NCI-H1417 (cell line): ENCODE results near the gene SENP2.
"Not testable (repeated sequence)": the region's sequence is repeated elsewhere in the genome, so short reads cannot be mapped to it uniquely, and the experiment has no call there.

Experiments
- DNase-seq, 3 experiments: peaks; one replicate each; lab custom pipeline; 2025; lab: John Stamatoyannopoulos, UW

Gene SENP2

DNA sequence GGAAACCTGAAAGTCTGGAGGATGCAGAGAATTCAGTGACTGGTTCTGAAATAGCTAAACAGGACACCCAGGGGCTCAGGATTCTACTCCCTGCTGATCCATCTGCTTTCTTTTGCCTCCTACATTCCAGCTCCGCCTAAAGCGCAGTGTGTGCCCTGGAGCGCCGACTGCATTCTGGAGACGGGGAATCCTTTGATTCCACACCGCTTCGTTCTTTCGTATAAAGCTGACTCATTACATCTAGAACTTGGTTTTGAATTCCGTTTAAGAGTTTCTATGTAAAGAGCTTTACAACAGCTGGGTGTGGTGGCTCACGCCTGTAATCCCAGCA is 61.8 kb downstream of the SENP2 start:
- no peak for DNase-seq

DNA sequence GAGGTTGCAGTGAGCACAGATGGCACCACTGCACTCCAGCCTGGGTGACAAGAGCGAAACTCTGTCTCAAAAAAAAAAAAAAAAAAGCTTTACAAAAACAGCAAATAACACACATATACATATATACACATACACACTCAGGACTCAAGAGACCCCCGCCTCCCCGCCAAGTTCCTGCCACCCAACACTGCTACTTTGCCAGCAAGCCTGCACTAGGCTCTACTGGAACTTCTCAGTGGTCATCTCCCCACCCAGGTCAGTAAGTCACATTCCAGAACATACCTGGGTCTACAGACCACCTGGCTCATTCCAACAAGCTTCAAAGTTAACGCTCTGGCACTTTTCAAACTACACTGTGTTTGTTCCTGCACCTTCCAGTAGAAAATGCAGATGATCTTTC is 62.3 kb downstream of the SENP2 start:
- no peak for DNase-seq

DNA sequence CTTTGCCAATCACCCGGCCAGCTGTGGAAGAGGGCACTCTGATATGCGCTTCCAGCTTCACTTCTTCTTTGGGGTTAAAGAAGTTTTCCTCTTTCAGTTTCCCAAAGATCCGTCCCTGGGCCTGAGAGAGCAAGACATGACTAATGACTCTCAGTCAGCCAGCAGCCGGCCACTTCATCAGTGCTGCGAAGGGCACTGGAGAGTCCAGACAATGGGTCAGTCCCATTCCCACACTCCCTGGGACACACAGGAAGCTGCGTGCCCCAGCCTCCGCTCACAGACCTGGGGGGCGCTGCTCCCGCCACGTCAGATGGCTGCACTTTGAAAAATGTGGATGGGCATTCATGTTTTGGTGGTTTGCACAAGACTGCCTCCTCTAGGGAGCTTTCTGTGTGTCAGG is 63.3 kb downstream of the SENP2 start:
- no peak for DNase-seq

DNA sequence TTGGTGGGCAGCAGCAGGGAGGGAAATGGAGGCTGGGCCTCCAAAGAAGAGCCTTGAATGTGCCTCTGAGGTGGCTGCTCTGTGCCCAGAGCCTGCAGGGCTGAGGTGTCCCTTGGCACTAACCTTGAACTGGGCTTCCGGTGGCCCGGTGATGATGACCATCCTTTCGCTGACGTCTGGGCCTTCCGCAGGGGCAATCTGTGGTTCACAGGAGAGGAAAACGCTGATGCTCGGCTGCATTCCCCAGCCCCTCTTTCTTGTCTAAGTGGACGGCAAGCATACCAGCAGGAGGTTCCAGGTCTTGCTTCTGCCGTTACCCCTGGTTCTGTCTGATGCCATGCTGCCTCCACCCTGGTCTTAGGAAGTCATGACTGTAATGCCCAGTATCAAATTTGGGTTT is 65.9 kb downstream of the SENP2 start:
- no peak for DNase-seq

DNA sequence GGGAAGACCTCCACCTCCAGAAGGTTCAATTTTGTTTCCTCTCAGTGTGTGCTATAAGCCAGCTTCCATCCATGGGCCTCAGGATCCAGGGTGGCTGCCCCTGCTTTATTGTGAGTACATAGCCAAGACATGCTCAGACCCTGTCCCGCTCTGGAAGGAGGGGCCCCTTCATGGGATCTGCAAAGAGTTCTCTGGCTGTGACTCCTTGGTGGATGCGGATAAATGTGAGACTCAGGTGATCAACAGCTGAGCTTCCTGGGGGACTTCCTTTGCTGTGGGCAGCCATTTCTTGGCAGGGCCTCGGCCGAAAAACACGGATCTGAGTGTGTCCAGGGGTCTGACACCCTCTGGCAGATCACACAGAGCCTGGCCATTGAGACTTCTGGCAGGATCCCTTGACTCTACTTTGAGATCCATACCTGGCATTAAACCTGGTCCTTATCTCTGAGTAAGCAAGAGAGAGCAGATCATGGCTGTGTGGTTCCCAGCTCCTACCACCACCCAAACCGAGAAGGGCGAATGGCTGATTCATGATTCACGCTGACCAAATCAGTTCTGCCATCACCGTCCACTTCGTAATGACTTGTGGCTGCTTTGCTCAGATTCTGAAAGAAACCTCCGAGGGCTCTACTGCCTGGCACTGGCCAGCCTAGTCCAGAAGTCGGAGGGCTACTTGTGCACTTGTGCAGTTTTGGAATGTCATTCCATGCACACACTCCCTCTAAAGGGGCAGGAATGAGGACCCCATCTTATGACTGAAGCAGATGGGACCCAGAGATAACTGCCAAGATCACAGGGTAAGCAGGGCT is 68.1 kb downstream of the SENP2 start:
- no peak for DNase-seq

DNA sequence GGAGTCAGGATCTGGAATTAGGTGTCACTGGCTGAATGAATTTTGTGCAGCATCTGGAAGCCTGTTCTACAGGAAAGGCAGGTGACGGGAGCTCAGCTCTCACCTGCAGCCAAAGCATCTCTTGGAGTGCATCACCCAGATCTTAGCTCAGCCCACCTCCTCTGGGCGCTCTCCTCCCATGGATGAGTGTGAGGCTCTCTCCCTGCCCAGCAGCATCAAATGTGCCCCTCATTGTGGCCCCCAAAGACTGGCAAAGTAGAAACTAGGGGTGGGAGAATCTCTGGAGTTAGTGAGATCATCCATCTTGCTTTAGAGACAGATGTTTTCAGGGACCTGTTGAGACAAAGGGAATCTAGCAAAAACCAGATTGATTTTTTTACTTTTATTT is 68.7 kb downstream of the SENP2 start:
- no peak for DNase-seq

DNA sequence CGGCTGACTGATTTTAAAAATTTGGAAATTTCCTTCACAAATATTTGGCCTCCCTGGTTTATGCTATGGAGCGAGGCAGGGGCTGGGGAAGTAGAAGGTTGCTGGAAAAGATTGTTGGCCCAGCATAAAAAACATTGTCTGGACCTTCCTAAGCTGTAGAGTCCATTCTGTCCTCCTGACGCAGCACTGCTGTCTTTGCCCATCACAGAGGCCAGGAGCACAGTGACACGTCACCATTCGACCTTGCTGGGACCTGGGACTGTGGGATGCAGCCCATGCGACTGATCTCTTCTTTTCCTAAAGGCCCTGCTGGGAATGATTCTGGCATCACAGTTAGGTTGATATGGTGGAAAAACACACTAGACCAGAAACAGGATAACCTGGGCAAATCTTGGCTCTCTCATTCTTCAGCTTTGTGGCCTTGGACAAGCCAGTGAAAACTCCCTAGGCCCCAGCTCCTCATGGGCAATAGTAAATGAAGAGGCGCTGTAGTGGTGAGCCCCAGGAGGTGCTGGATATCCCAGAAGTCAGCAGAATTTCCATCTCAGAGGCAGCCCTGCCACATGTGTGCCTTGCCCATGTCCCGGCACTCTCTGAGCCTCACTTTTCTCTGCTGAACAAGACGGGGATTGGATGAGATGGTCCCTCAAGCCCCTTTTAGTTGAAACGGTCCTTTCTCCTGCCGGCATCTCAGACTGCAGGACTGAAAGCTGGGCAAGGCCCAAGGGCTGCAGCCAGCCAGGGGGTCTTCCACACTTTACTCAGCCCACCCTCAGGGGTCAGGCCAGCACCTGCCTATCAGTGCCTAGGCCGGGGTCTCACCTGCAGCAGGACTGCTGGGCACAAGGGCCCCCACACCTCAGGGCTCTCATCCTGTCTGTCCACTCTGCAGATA is 69.6 kb downstream of the SENP2 start:
- DNase-seq = no peak

DNA sequence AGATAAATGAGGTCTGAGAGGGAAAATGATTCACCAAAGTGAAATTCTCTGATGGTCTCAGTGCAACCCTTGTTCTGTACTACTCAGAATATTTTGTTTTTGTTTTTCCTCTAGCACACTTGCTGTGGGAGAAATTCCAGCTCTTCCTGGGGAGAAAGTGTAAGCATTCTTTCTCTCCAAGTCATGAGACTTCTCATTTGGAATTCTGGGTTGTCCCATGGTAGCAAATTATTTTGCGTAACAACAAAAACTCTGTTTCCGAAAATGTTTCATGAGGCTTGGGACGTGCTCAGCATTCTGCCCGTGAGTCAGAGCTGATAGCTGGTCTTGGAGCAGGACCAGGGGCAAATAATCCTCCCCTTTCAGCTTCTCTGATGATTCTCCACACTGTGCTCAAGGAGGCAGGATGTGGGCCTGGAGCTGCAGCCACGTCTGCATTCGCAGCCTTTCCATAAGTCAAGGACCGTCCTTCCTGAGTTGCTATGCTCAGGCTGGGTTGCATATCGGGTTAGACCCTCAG is 70.3 kb downstream of the SENP2 start:
- no peak for DNase-seq

DNA sequence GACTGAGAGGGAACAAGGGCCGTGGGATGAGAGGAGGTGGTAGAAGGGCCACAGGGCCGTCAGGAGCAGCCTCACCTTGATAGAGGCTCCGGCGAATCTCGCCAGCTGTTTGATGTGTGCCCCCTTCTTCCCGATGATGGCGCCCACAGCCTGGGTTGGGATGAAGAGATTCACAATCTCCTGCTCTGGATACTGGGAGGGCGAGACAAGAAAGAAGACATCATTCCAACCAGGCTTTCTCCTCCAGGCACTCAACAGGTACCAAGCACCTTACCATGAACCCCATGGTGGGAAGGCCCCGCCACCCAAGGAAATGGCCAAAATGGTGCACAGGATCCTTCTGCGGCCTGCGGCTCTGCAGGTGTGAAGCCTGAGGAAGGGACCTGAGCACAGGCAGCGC is 71.1 kb downstream of the SENP2 start:
- no peak for DNase-seq

DNA sequence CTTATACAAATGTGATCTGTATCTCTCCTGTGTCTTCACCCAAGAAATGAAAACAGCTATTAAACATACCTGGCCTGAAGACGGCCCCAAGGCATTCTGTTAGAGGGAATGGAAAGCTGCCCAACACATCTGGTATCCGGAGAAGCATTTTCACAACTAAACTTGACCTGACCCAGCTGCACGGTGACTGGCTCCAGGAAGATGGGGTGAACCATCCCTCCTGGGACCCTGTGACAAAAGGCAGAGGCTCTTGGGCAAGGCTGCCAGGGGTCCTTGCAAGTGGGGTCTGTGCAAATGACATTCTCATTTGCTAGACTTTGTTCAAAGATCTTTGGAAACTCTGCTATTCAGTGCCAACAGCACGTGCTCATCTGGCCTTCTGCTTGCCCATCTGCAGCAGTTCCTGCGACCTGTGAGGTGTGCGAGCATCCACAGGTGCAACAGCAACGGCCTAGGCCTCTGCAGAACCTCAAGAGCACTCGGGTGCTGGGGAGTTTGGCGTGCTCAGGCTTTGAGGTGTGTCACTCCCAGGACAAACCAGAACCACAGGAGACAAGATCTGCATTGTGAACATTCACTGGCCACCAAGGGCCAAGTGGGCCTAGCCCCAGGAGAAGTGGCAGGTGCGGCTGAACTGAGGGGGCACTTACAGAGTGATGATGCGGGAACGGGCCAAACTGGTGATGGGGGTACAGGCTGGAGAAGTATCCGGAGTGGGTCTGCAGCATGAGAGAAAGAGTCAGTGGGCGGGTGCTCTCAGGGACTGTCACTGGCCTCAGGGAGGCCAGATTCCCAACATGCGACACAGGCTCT is 71.8 kb downstream of the SENP2 start:
- DNase-seq = no peak

DNA sequence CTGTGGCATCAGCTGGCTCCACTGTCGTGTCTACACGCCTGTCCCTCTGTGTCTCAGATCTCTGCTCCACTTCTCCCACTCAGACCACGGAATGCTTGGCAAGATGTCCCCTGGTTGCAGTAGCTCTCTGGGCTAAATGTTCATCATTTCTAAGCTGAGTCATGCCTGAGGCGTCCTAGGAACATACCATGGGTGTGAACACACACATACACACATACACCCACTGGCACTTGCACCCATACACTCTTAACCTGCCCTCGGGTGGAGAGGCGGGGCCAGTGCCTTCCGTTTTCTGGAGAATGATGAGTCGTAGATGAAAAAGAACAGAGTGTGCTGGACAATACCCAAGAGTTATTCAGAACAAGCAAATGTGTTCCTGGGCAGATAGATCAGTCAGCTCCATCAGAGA is 72.4 kb downstream of the SENP2 start:
- DNase-seq = no peak

DNA sequence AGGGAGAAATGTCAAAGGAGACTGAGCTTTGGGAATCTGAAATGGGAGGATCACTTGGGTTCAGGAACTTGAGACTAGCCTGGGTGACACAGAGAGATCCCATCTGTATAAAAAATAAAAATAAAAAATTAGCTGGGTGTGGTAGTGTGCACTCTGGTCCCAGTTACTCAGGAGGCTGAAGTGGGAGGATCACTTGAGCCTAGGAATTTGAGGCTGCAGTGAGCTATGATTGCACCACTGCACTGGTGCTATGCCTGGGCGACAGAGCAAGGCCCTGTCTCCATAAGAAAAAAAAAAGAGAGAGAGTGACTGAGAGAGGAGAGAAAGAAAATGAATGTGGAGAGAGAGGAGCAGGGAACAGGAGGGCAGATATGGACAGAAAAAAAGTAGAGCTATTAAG is 72.8 kb downstream of the SENP2 start:
- no peak for DNase-seq

DNA sequence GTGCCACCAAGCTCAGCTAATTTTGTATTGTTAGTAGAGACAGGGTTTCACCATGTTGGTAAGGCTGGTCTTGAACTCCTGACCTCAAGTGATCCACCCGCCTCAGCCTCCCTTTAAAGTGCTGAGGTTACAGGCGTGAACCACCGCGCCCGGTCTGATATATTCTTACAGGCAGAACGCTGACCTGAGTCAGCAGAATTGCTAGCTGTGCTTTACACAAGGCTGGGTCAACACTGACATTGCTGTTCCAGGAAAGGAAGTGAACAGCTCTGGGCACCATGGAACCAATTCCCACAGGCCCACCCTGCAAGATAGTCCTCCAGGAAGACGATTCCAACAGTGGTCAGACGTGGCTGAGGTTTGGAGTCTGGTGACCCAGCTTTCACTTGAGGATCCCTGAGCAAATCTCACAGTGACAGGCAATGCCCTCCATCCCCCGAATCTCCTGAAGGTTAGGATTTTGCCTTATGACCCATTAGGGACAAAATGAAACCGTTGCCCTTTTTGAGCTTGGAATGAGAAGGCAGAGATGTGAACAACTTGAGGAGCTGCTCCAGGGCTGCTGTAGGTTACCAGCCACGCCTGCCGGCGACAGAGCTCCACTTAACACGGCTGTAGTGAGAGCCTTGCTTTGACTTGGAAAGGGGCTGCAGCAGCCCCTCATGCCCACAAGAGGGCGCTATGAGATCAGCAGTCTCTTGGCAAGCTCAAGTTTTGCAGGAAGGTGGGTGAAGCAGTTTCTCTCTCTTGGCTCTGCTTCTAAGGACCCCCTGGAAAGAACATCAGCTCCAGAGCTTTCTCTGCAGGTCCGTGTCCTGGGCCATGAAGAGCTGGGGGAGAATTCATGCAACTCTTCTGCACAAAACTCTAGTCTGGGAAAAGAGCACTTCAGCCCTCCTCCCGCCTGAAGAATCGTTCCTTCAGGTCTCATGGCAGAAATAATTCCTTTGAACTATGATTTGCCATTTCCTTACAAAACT is 74.1 kb downstream of the SENP2 start:
- peak; percentile 79 to 93 (median 84) for DNase-seq

DNA sequence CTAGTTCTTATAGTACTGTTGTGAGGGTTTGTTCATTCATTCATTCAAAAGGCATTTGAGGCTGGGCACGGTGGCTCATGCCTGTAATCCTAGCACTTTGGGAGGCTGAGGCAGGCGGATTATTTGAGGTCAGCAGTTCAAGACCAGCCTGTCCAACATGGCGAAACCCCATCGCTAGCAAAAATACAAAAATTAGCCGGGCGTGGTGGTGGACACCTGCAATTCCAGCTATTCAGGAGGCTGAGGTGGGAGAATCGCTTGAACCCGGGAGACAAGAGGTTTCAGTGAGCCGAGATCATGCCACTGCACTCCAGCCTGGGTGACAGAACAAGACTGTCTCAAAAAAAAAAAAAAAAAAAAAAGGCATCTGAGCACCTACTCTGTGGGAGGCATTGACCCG is 75.2 kb downstream of the SENP2 start:
- DNase-seq = not testable (repeated sequence)

DNA sequence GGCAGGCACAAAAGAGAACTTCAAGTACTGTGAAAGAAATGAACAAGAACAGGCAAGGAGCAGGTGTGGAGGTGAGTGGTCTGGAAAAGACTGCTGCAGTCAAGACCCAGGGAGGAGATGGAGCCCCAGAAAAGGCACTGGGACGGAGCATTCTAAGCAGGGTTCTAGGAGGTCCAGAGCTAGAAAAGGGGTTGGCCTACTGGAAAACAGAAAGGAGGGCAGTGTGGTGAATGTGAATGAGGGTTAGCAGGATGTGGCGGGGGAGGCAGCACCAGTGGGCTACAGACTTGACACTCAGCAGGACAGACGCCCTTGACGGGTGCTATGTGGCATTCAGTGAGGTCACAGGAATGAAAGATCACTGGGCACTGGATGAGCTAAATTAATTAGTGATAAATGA is 75.7 kb downstream of the SENP2 start:
- no peak for DNase-seq

DNA sequence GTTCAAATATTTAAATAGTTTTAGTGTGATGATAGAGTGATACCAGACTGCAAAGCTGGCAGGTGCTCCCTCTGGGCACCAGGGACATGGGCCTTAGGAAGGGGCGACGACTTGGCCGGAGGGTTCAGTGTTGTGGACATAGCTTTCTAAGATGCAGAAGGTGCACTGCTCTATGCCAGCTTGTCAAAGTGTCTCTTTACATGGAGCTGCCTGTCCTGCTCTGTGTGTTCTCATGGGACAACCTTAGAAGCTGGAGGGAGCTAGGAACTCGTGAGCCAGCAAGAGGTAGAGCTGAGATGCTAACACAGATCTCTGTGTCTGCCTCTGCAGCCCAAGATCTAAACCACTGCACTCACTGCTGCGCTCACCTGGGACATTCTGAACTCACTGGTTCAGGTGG is 77.8 kb downstream of the SENP2 start:
- no peak for DNase-seq

DNA sequence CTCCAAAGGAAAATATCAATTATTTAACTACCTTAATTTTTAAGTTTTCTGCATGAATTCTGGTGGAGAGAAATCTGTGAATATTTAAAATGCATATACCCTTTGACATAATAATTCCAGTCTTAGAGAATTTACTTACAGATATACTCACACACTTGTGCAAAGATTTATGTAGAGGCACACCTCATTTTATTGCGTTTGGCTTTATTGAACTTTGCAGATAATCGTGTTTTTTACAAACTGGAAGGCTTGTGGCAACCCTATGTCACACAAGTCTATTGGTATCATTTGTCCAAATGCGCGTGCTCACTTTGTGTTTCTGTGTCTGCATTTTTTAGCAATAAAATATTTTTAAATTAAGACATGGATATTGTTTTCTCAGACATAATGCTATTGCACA is 81.5 kb downstream of the SENP2 start:
- no peak for DNase-seq

DNA sequence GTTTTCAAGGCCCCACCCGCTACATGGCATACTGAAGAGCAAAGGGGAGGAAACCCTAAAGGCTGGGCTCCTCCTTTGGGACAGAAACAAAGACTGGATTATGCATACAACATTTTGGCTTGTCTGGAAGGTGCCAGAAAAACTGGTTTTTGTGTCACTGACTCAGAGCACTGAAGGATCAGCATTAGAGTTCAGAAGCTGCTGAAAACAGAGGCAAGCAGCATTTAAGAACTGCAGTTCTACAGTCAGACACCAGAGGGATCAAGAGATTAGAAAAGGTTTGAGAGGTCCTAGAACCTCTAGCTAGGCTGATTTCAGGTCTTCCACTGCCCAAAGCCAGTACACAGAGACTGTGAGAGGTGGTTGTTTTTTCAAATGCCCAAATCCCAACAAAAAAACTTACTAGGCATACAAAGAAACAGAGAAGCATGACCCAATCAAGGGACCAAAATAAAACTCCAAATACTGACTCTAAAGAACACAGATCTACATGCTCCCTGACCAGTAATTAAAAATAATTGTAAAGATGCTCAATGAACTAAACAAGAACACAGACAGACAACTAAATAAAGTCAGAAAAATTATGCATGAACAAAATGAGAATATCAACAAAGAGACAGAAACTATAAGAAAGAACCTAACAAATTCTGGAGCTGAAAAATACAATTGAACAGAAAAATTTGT is 91.2 kb downstream of the SENP2 start:
- DNase-seq = peak; percentile 8 to 73 (median 27)

DNA sequence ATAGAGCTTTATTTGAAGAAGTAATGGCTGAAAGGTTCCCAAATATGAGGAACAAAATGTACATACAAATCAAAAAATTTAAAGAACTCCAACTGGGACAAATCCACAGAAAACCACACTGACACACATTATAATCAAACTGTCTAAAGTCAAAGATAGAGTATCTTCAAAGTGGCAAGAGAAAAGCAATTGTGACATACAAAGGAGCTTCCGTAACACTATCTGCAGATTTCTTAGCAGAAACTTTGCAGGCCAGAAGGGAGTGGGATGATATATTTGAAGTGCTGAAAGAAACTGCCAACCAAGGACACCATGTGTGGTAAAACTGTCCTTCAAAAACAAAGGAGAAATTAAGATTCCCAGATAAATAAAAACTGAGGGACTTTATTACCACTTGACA is 91.9 kb downstream of the SENP2 start:
- no peak for DNase-seq

DNA sequence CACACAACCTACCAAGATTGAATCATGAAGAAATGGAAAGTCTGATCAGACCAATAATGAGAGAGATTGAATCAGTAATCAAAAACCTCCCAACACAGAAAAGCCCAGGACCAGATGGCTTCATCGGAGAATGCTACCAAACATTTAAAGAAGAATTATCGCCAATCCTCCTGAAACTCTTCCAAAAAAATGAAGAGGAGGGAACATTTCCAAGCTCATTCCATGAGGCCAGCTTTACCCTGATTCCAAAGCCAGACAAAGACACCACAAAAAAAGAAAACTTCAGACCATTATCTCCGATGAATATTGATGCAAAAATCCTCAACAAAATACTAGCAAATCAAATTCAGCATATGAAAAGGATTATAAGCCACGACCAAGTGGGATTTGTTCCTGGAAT is 94.1 kb downstream of the SENP2 start:
- no peak for DNase-seq
